Pancreas (tissue), 10 donors: ENCODE data around the gene MXI1. TPM values are rescaled to one million over a fixed set of nuclear protein-coding genes. Genes with fewer than 3 reads are reported as not detected.
A peak's percentile ranks its signal among the peaks of the same experiment; 100 is the strongest.

Source experiments
- ATAC-seq, 4 donors: fragments of 200-7000 bp; cut with Tn5 transposase; one replicate each; pipeline versions ENCODE4 v1.8.0 to v1.9.1; 2020; ENCODE audit warnings: mild to moderate bottlenecking in 4 of 4, moderate library complexity in 4 of 4
- DNase-seq, 6 donors: peaks; one replicate each; pipeline ENCODE4 v3.0.0-alpha.2; 2020
- FAIRE-seq: peaks from 2 replicates; lab custom pipeline; 2012; peaks lifted over from hg19 to GRCh38; lab: Jason Lieb, UNC
- H3K27ac ChIP-seq, 4 donors: fragments of 200-600 bp; sonication (generic); 1 replicate in 3 of 4; 2 replicates in 1 of 4; pipeline versions ENCODE4 v1.5.0 to v1.8.0; 2020
- H3K27me3 ChIP-seq, 4 donors: fragments of 200-600 bp; one replicate each; pipeline ENCODE4 v1.8.0; 2021
- H3K36me3 ChIP-seq, 3 donors: fragments of 200-600 bp; sonication (generic) in 1 of 3; one replicate each; pipeline versions ENCODE4 v1.5.0 to v1.8.0; 2020 to 2021
- H3K4me1 ChIP-seq, 3 donors: fragments of 200-600 bp; one replicate each; pipeline ENCODE4 v1.8.0; 2021
- H3K4me3 ChIP-seq, 4 donors: fragments of 200-600 bp; sonication (generic) in 2 of 4; one replicate each; pipeline versions ENCODE4 v1.5.0 to v1.8.0; 2020 to 2021
- H3K9me3 ChIP-seq, 4 donors: fragments of 200-600 bp; one replicate each; pipeline ENCODE4 v1.8.0; 2021
- WGBS, 2 donors: extraction: QIAGEN DNeasy Blood & Tissue Kit; methylation state at CpG; one replicate each; pipeline ENCODE4 v1.1.7; 2013; 5-methylcytosine and 5-hydroxymethylcytosine counted together
- intact Hi-C, 3 donors: fragments of 100-400 bp; cut with DNase I; formaldehyde crosslinking; loops; one replicate each; pipeline versions ENCODE4 v1.11.1 to v1.14.2; 2022
- polyA plus RNA-seq, 2 donors: library from polyadenylated mRNA; stranded (reverse); fragments of 200-250 nt; gene quantifications; one replicate each; pipeline ENCODE4 v1.2.3, GENCODE V29; 2013
- total RNA-seq, 6 donors: library from RNA; stranded (reverse); fragmentation: NEBNext Ultra II Directional in 4 of 6; extraction: Animal tissue kit (Norgen Biotek cat#: 25700) in 4 of 6; gene quantifications; one replicate each; pipeline versions ENCODE4 v1.2.1 to v1.2.4, GENCODE V29; 2021 to 2023
- TF ChIP-seq, protein P1 (sequence below), 4 donors: fragments of 200-600 bp; sonication (generic) in 3 of 4; IDR thresholded peaks; one replicate each; pipeline versions ENCODE4 v1.5.0 to v1.8.0; 2021; ENCODE audit warnings: antibody characterized with exemption in 4 of 4
- donor health status: healthy with polysubstance abuse.
- donor health status: DM: no; HTN: no; CAD: no; lungs with moderate emphysema.
- donor health status: DM: no; HTN: no; CAD: no.
- donor health status: control.
- donor health status: control.
- donor health status: Bipolar disorder and iron deficiency.
- donor health status: DM: yes; HTN: yes; CAD: no.
- donor health status: DM: no; HTN: no; CAD: no.
- donor health status: DM: no; HTN: no; CAD: no.
- donor health status: DM: yes; HTN: yes; CAD: no.

The MXI1 gene
- total and polyA plus RNA-seq, 8 donors: 8.2 to 30.5 (median 21.5) TPM

DNA sequence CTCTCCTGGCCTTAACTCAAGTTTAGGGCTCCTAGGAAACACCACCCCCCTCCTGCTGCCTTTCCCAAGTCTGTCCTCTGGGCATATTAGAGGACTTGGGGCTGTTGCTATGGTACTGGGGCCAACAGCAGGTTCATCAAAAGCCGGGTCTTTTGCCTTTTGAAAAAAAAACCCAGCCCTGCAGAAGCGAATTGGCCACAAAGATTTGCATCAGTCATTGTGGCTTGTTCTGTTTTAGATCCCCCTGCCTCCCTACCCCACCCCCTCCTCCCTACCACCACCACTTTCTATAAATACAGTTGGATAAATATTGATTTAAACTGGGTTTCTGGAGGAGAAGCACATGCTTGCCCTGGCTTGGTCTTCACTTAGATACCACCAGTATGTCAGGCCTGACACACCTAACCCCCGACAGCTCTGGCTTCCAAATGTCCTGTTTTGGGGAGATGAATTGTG lies 7.0 kb downstream of the MXI1 start:
- DNase-seq (peak in 1 of 6 donors; percentile 48), FAIRE-seq (no peak), ATAC-seq (peak in 1 of 4 donors; percentile 6)
- peaks cover 19 to 34% (median 32%) of the 10 kb centered on the region in 3 donors for H3K4me1 ChIP-seq
- TF ChIP-seq, protein P1, sequence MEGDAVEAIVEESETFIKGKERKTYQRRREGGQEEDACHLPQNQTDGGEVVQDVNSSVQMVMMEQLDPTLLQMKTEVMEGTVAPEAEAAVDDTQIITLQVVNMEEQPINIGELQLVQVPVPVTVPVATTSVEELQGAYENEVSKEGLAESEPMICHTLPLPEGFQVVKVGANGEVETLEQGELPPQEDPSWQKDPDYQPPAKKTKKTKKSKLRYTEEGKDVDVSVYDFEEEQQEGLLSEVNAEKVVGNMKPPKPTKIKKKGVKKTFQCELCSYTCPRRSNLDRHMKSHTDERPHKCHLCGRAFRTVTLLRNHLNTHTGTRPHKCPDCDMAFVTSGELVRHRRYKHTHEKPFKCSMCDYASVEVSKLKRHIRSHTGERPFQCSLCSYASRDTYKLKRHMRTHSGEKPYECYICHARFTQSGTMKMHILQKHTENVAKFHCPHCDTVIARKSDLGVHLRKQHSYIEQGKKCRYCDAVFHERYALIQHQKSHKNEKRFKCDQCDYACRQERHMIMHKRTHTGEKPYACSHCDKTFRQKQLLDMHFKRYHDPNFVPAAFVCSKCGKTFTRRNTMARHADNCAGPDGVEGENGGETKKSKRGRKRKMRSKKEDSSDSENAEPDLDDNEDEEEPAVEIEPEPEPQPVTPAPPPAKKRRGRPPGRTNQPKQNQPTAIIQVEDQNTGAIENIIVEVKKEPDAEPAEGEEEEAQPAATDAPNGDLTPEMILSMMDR (IDR thresholded peaks at IDR 0.05): no peak
- WGBS, 2 donors: 29% methylated on average over 3 of the region's 3 CpGs
- H3K4me3 ChIP-seq: no peak overlapping the region
- H3K9me3 ChIP-seq: no peaks in the 10 kb centered on the region
- intact Hi-C loops: no loop called here
- peak overlapping the region; percentile 10 to 62 (median 46) for H3K27ac ChIP-seq
- H3K27me3 ChIP-seq: no peaks in the 10 kb centered on the region
- no peaks in the 10 kb centered on the region for H3K36me3 ChIP-seq

DNA sequence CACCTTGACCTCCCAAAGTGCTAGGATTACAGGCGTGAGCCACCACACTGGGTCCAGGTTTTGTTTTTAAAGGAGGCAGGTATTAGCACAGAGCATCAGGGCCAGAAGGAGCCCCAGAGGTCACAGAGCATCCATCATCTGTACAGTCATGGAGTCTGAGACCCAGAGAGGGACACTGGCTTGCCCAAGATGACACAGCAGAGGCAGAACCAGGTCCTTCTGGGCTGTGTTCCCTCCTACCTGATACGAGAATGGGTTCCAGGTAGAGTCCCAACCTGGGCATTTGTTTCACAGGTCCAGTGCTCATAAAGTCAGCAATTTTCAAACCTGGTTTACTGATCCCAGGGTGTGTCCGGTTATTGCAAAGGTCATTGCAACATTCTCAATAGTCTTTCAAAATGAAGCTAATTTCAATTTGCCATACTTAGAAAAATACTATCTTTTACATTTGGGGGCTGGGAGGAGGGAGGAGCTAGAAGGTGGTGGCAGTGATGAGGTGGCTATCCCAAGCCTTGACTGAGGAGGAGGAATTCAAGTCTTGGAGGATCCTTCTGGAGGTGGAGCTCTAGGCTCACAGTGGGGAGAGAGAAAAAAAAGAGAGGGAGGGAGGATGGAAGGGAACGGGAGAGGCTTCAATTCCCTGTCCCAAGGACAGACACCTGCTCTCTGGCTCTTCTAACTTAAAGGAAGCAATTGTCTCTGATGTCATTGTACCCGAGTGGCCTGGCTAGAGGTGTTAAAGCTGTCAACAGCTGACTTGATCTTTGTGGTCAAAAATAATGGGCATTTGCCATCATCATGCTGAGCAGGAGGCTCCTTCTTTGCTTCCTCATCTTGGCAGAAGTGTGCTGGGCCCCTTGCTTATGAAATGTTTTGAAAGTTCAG lies 8.1 kb downstream of the MXI1 start:
- Histone ChIP-seq H3K27ac (peak overlapping the region in 1 of 4 donors; percentile 44), H3K4me1 (peaks cover 24 to 39% (median 36%) of the 10 kb centered on the region in 3 donors), H3K36me3 (no peaks in the 10 kb centered on the region), H3K27me3 (no peaks in the 10 kb centered on the region), H3K4me3 (no peak overlapping the region), H3K9me3 (no peaks in the 10 kb centered on the region)
- TF ChIP-seq, protein P1 (IDR thresholded peaks at IDR 0.05): no peak
- intact Hi-C loops: no loop called here
- FAIRE-seq (no peak), DNase-seq (no peak), ATAC-seq (no peak)
- WGBS, 2 donors: 65 to 70% methylated on average over 5 of the region's 5 CpGs

- intact Hi-C loops: no loop called here
- Histone ChIP-seq H3K9me3 (no peaks in the 10 kb centered on the region), H3K27me3 (no peaks in the 10 kb centered on the region), H3K27ac (peak overlapping the region in 3 of 4 donors; percentile 20 to 44 (median 24)), H3K4me1 (peaks cover 24 to 46% (median 43%) of the 10 kb centered on the region in 3 donors), H3K36me3 (no peaks in the 10 kb centered on the region), H3K4me3 (no peak overlapping the region)
- no peak for DNase-seq
- TF ChIP-seq, protein P1 (IDR thresholded peaks at IDR 0.05): no peak
- peak in 2 of 4 donors; percentile 12 to 30 for ATAC-seq
- no peak for FAIRE-seq
These were observed 8.8 kb downstream of the MXI1 start for GRCh38 chr10:110216240-110216639.

GRCh38 chr10:110216942-110217661 lies 9.7 kb downstream of the MXI1 start:
- H3K4me1 ChIP-seq: peaks cover 19 to 45% (median 39%) of the 10 kb centered on the region in 3 donors
- peak overlapping the region in 3 of 4 donors; percentile 20 to 44 (median 24) for H3K27ac ChIP-seq
- no peak for DNase-seq

More at GRCh38 chr10:110216942-110217661, 9.7 kb downstream of the MXI1 start:
- TF ChIP-seq, protein P1 (IDR thresholded peaks at IDR 0.05): no peak
- H3K27me3 ChIP-seq: no peaks in the 10 kb centered on the region
- H3K9me3 ChIP-seq: no peaks in the 10 kb centered on the region
- ATAC-seq (peak in 1 of 4 donors; percentile 13), FAIRE-seq (no peak)
- no peaks in the 10 kb centered on the region for H3K36me3 ChIP-seq
- intact Hi-C loops: no loop called here
- 34 to 35% methylated on average over 5 of the region's 5 CpGs for WGBS, 2 donors
- H3K4me3 ChIP-seq: no peak overlapping the region
